Lung (tissue), 12 donors: Measurements from ENCODE around the gene PLPPR5. TPM values are rescaled to one million over a fixed set of nuclear protein-coding genes. Genes with fewer than 3 reads are reported as not detected.

Experiments
- ATAC-seq: fragments of 200-7000 bp; cut with Tn5 transposase; one replicate; pipeline ENCODE4 v1.9.1; 2020; ENCODE audit warnings: moderate number of reproducible peaks; ENCODE audit not compliant: insufficient read depth, low FRiP score
- DNase-seq, 3 donors: peaks; one replicate each; pipeline ENCODE4 v3.0.0-alpha.2; 2013 to 2017
- H3K27ac ChIP-seq, 2 donors: one replicate each; pipeline ENCODE4 v1.5.1; 2013; ENCODE audit warnings: mild to moderate bottlenecking in 2 of 2, moderate library complexity in 2 of 2, control low read depth in 1 of 2, inconsistent platforms in 1 of 2, low read depth in 1 of 2, low read length in 1 of 2
- H3K27me3 ChIP-seq, 3 donors: one replicate each; pipeline ENCODE4 v1.5.1; 2013; ENCODE audit warnings: low read length in 2 of 3; ENCODE audit not compliant: control insufficient read depth in 3 of 3, insufficient read depth in 3 of 3
- H3K36me3 ChIP-seq, 4 donors: one replicate each; pipeline ENCODE4 v1.5.1; 2013; ENCODE audit warnings: low read length in 4 of 4, mild to moderate bottlenecking in 1 of 4, moderate library complexity in 1 of 4; ENCODE audit not compliant: control insufficient read depth in 4 of 4, insufficient read depth in 4 of 4
- H3K4me1 ChIP-seq, 5 donors: one replicate each; pipeline ENCODE4 v1.5.1; 2013; ENCODE audit warnings: low read length in 5 of 5, mild to moderate bottlenecking in 2 of 5, moderate library complexity in 1 of 5; ENCODE audit not compliant: control insufficient read depth in 5 of 5, insufficient read depth in 5 of 5
- H3K4me3 ChIP-seq: one replicate; pipeline ENCODE4 v1.5.1; 2013; ENCODE audit warnings: mild to moderate bottlenecking, control low read depth, moderate library complexity
- H3K9ac ChIP-seq, 2 donors: one replicate each; pipeline ENCODE4 v1.5.1; 2013; ENCODE audit warnings: low read length in 2 of 2, control low read depth in 1 of 2; ENCODE audit not compliant: insufficient read depth in 1 of 2
- H3K9me3 ChIP-seq, 4 donors: one replicate each; pipeline ENCODE4 v1.5.1; 2013; ENCODE audit warnings: low read length in 3 of 4, mild to moderate bottlenecking in 1 of 4, moderate library complexity in 1 of 4; ENCODE audit not compliant: control insufficient read depth in 4 of 4, insufficient read depth in 3 of 4
- CTCF ChIP-seq: IDR thresholded peaks from 2 replicates; pipeline ENCODE4 v1.5.1; 2012; ENCODE audit warnings: mild to moderate bottlenecking; ENCODE audit errors: control extremely low read depth, extremely low read depth
- WGBS, 2 donors: extraction: QIAGEN DNeasy Blood & Tissue Kit; methylation state at CpG; one replicate each; pipeline ENCODE4 v1.1.7; 2013; 5-methylcytosine and 5-hydroxymethylcytosine counted together
- polyA plus RNA-seq, 2 donors: library from polyadenylated mRNA; stranded (reverse); fragments of 200-250 nt; gene quantifications; one replicate each; pipeline ENCODE4 v1.2.1, GENCODE V29; 2013
- total RNA-seq, 2 donors: library from RNA; depleted of rRNA in 1 of 2; stranded (reverse); fragments of >200 nt in 1 of 2; gene quantifications; one replicate each; pipeline ENCODE4 v1.2.1, GENCODE V29; 2014 to 2021
- donor health status: control.
- donor health status: control.
- donor health status: Bipolar disorder and iron deficiency.
- donor health status: healthy.
- donor health status: DM: yes; HTN: yes; CAD: no.

The PLPPR5 gene
- total and polyA plus RNA-seq, 4 donors = 0.05 to 1.4 (median 0.21) TPM; not detected in 1

GRCh38 chr1:98969798-98970490 is 34.7 kb downstream of the PLPPR5 start:
- Histone ChIP-seq H3K9me3 (no peaks in the 10 kb centered on the region), H3K36me3 (no peaks in the 10 kb centered on the region), H3K4me3 (no peak overlapping the region), H3K4me1 (no peaks in the 10 kb centered on the region), H3K27me3 (no peaks in the 10 kb centered on the region), H3K9ac (no peak overlapping the region), H3K27ac (no peak overlapping the region)
- TF ChIP-seq CTCF = no peak
- DNase-seq = no peak
- WGBS, 2 donors = 62 to 79% methylated on average over 1 of the region's 1 CpG
- no peak for ATAC-seq

- Histone ChIP-seq H3K9ac (no peak overlapping the region), H3K27ac (no peak overlapping the region), H3K4me1 (no peaks in the 10 kb centered on the region), H3K27me3 (no peaks in the 10 kb centered on the region), H3K36me3 (no peaks in the 10 kb centered on the region), H3K4me3 (no peak overlapping the region), H3K9me3 (no peaks in the 10 kb centered on the region)
- ATAC-seq (no peak), DNase-seq (no peak)
- WGBS, 2 donors = 98 to 100% methylated on average over 1 of the region's 1 CpG
- no peak for TF ChIP-seq CTCF
Observed at GRCh38 chr1:98967122-98967521, 37.5 kb downstream of the PLPPR5 start.

- DNase-seq = no peak
- WGBS, 2 donors = 92 to 93% methylated on average over 3 of the region's 3 CpGs
- no peak overlapping the region for H3K4me3 ChIP-seq
Observed at GRCh38 chr1:98965394-98965793, 39.3 kb downstream of the PLPPR5 start.

More at GRCh38 chr1:98965394-98965793, 39.3 kb downstream of the PLPPR5 start:
- no peaks in the 10 kb centered on the region for H3K27me3 ChIP-seq
- no peak overlapping the region for H3K27ac ChIP-seq
- no peaks in the 10 kb centered on the region for H3K9me3 ChIP-seq
- TF ChIP-seq CTCF = no peak
- no peaks in the 10 kb centered on the region for H3K36me3 ChIP-seq
- no peaks in the 10 kb centered on the region for H3K4me1 ChIP-seq
- H3K9ac ChIP-seq = no peak overlapping the region
- ATAC-seq = no peak
